NOMO-1 (cell line): Measurements from ENCODE around the gene POLR2F.
"Not testable (repeated sequence)": the region's sequence is repeated elsewhere in the genome, so short reads cannot be mapped to it uniquely, and the experiment has no call there.

Experiments
- DNase-seq, 2 experiments: peaks; one replicate each; lab custom pipeline; 2025; ENCODE audit not compliant: unreplicated experiment in 2 of 2; lab: John Stamatoyannopoulos, UW

Gene POLR2F

GRCh38 chr22:37924386-37925065, 29.0 kb upstream of the POLR2F start:
- no peak for DNase-seq

GRCh38 chr22:37925330-37925729, 28.2 kb upstream of the POLR2F start:
- no peak for DNase-seq

- DNase-seq: no peak
These were observed 27.7 kb upstream of the POLR2F start for GRCh38 chr22:37925767-37926166.

GRCh38 chr22:37926358-37926757, 27.1 kb upstream of the POLR2F start:
- no peak for DNase-seq

- no peak for DNase-seq
These were observed 26.5 kb upstream of the POLR2F start for GRCh38 chr22:37926771-37927636.

GRCh38 chr22:37927637-37927936, 25.9 kb upstream of the POLR2F start:
- no peak for DNase-seq

- DNase-seq: no peak
These were observed 24.1 kb upstream of the POLR2F start for GRCh38 chr22:37929390-37929789.

GRCh38 chr22:37930270-37930951, 23.1 kb upstream of the POLR2F start:
- no peak for DNase-seq

- DNase-seq: no peak
These were observed 22.5 kb upstream of the POLR2F start for GRCh38 chr22:37930952-37931440.

GRCh38 chr22:37931893-37932389, 21.6 kb upstream of the POLR2F start:
- no peak for DNase-seq

GRCh38 chr22:37932401-37932800, 21.1 kb upstream of the POLR2F start:
- DNase-seq: no peak

GRCh38 chr22:37932821-37933578, 20.5 kb upstream of the POLR2F start:
- no peak for DNase-seq

- DNase-seq: peak; percentile 66 to 85
These were observed 19.7 kb upstream of the POLR2F start for GRCh38 chr22:37933711-37934376.

- peak; percentile 38 to 47 for DNase-seq
These were observed 12.7 kb upstream of the POLR2F start for GRCh38 chr22:37940698-37941376.

GRCh38 chr22:37942133-37942532, 11.4 kb upstream of the POLR2F start:
- no peak for DNase-seq

- DNase-seq: no peak
These were observed 10.2 kb upstream of the POLR2F start for GRCh38 chr22:37943136-37943824.

- no peak for DNase-seq
These were observed 9.7 kb upstream of the POLR2F start for GRCh38 chr22:37943825-37944198.

GRCh38 chr22:37944423-37944822, 9.1 kb upstream of the POLR2F start:
- not testable (repeated sequence) for DNase-seq
